Keratinocyte (primary cell): ENCODE results near the gene ALK.

Experiments
- CTCF ChIP-seq, 3 experiments: IDR thresholded peaks in 1 of 3; conservative IDR thresholded peaks in 1 of 3; optimal IDR thresholded peaks in 1 of 3; 2 replicates in 2 of 3; 3 replicates in 1 of 3; pipeline versions ENCODE3 to v1.5.1; 2011; ENCODE audit warnings: low read length in 3 of 3, mild to moderate bottlenecking in 3 of 3, moderate library complexity in 2 of 3, control low read depth in 1 of 3, inconsistent platforms in 1 of 3; ENCODE audit not compliant: insufficient read depth in 2 of 3; ENCODE audit errors: extremely low read depth in 1 of 3
- EZH2 ChIP-seq: IDR thresholded peaks from one replicate; pipeline ENCODE4 v1.6.1; 2012; ENCODE audit warnings: inconsistent platforms, mild to moderate bottlenecking, low read length, moderate library complexity

DNA sequence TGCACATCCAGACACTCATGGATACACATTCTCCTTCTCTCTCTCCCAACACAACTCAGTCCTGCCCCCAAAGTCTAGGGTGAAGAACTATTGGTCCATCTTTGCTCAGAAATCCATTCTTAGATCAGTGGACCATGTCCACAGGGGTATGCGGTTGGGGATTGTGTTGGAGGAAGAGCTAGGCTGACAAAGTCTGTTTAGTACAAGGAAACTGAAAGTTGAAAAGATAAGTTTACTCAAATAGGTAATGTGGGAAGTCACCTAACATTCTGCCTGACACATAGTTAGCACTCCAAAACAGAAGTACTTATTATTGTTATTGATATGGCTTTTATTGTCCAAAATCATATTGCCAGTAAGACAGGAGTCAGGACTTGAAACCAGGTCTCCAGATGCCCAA, 55.9 kb downstream of the ALK start:
- TF ChIP-seq CTCF (optimal IDR thresholded peaks at IDR 0.05 in 1 of 3, IDR thresholded peaks at IDR 0.05 in 1 of 3, conservative IDR thresholded peaks at IDR 0.05 in 1 of 3; ENCODE audit: extremely low read depth in 1 of 3, insufficient read depth in 2 of 3, low read length in 3 of 3) (no peak), EZH2 (no peak)
